Neural progenitor cell (in vitro differentiated cells): Measurements from ENCODE around the gene ATP6V0E2.

Experiments
- EZH2 ChIP-seq: fragments of 200-600 bp; sonication (generic); IDR thresholded peaks from 2 replicates; pipeline ENCODE4 v1.6.1; 2017; ENCODE audit warnings: antibody characterized with exemption, mild to moderate bottlenecking, moderate library complexity
- TF ChIP-seq, protein P1 (sequence below): fragments of 200-600 bp; sonication (generic); IDR thresholded peaks from 2 replicates; pipeline ENCODE4 v1.5.1; 2017; ENCODE audit warnings: antibody characterized with exemption, mild to moderate bottlenecking

GRCh38 chr7:149866779-149867447 is 6.9 kb upstream of the ATP6V0E2 start:
- TF ChIP-seq, protein P1, sequence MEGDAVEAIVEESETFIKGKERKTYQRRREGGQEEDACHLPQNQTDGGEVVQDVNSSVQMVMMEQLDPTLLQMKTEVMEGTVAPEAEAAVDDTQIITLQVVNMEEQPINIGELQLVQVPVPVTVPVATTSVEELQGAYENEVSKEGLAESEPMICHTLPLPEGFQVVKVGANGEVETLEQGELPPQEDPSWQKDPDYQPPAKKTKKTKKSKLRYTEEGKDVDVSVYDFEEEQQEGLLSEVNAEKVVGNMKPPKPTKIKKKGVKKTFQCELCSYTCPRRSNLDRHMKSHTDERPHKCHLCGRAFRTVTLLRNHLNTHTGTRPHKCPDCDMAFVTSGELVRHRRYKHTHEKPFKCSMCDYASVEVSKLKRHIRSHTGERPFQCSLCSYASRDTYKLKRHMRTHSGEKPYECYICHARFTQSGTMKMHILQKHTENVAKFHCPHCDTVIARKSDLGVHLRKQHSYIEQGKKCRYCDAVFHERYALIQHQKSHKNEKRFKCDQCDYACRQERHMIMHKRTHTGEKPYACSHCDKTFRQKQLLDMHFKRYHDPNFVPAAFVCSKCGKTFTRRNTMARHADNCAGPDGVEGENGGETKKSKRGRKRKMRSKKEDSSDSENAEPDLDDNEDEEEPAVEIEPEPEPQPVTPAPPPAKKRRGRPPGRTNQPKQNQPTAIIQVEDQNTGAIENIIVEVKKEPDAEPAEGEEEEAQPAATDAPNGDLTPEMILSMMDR: no peak
- no peak for TF ChIP-seq EZH2
